Natural killer cell (primary cell): ENCODE results near the gene ADM5. TPM values are rescaled to one million over a fixed set of nuclear protein-coding genes. Genes with fewer than 3 reads are reported as not detected.
A peak's percentile ranks its signal among the peaks of the same experiment; 100 is the strongest.

Experiments
- ATAC-seq, 3 donors: fragments of 150-1000 bp in 2 of 3; fragments of 200-7000 bp in 1 of 3; cut with Tn5 transposase; 1 replicate in 1 of 3; 2 replicates in 2 of 3; pipeline ENCODE4 v1.10.0; 2021; ENCODE audit warnings: mild to moderate bottlenecking in 2 of 3, moderate library complexity in 2 of 3
- DNase-seq, 2 donors: peaks; one replicate each; pipeline versions ENCODE4 v3.0.0 to v3.0.0-alpha.2; 2013 to 2021; ENCODE audit warnings: mixed read lengths in 1 of 2
- H3K27ac ChIP-seq: one replicate; pipeline ENCODE4 v1.5.1; 2013; ENCODE audit warnings: mild to moderate bottlenecking, low read length
- H3K27me3 ChIP-seq: one replicate; pipeline ENCODE4 v1.6.1; 2013; ENCODE audit warnings: low read length; ENCODE audit not compliant: control insufficient read depth, insufficient read depth
- H3K36me3 ChIP-seq: one replicate; pipeline ENCODE4 v1.6.1; 2013; ENCODE audit warnings: low read length; ENCODE audit not compliant: control insufficient read depth, insufficient read depth
- H3K4me1 ChIP-seq: one replicate; pipeline ENCODE4 v1.6.1; 2013; ENCODE audit warnings: low read length; ENCODE audit not compliant: control insufficient read depth, insufficient read depth
- H3K4me3 ChIP-seq: one replicate; pipeline ENCODE4 v1.5.1; 2013; ENCODE audit warnings: low read length
- H3K9me3 ChIP-seq: one replicate; pipeline ENCODE4 v1.6.1; 2013; ENCODE audit warnings: low read length; ENCODE audit not compliant: control insufficient read depth, insufficient read depth
- H3K27ac Mint-ChIP-seq, 2 donors: one replicate each; pipeline ENCODE4 v1.8.0; 2022; ENCODE audit warnings: mild to moderate bottlenecking in 2 of 2, mixed read lengths in 2 of 2, moderate library complexity in 1 of 2
- H3K27me3 Mint-ChIP-seq, 2 donors: one replicate each; pipeline ENCODE4 v1.8.0; 2022; ENCODE audit warnings: low read depth in 2 of 2, mixed read lengths in 2 of 2
- H3K36me3 Mint-ChIP-seq: one replicate; pipeline ENCODE4 v1.8.0; 2022; ENCODE audit warnings: mixed read lengths
- H3K4me1 Mint-ChIP-seq, 2 donors: one replicate each; pipeline ENCODE4 v1.8.0; 2022; ENCODE audit warnings: mixed read lengths in 2 of 2
- H3K4me3 Mint-ChIP-seq: one replicate; pipeline ENCODE4 v1.8.0; 2022; ENCODE audit warnings: mild to moderate bottlenecking, moderate library complexity, mixed read lengths
- H3K9me3 Mint-ChIP-seq, 2 donors: one replicate each; pipeline ENCODE4 v1.8.0; 2022; ENCODE audit warnings: mixed read lengths in 2 of 2
- CTCF ChIP-seq: fragments of 200-600 bp; IDR thresholded peaks from one replicate; pipeline ENCODE4 v1.8.0; 2022; ENCODE audit warnings: antibody characterized with exemption
- WGBS: methylation state at CpG from one replicate; pipeline ENCODE4 v1.1.7; 2013; ENCODE audit warnings: missing lambda C conversion rate; ENCODE audit not compliant: insufficient coverage; 5-methylcytosine and 5-hydroxymethylcytosine counted together
- intact Hi-C: fragments of 100-400 bp; cut with micrococcal nuclease; formaldehyde crosslinking; loops from one replicate; pipeline ENCODE4 v1.14.2; 2022
- total RNA-seq, 4 donors: library from RNA; stranded (reverse); fragments of 120-200 nt in 1 of 4; gene quantifications; one replicate each; pipeline versions ENCODE4 v1.2.3 to v1.2.4, GENCODE V29; 2013 to 2022

ADM5 gene
- total RNA-seq, 3 donors from 2014 or later (not counting 1 experiment from before 2014, with no cell fraction given), result 2.3 to 2.9 (median 2.4) TPM

GRCh38 chr19:49680421-49681351, 8.7 kb upstream of the ADM5 start:
- intact Hi-C loops, result loop anchor here (1.0 to 2.0 kb wide), 5 partner anchors 16 to 454 kb away; partner anchors contain the start of genes BCL2L12 and IRF3
- H3K4me1 Mint-ChIP-seq, result peaks cover 25 to 46% of the 10 kb centered on the region in 2 donors
- peak; percentile 99 for TF ChIP-seq CTCF
- no peaks in the 10 kb centered on the region for H3K9me3 Mint-ChIP-seq
- no peaks in the 10 kb centered on the region for H3K36me3 Mint-ChIP-seq
- H3K36me3 ChIP-seq, result peaks cover 35% of the 10 kb centered on the region
- H3K4me3 ChIP-seq, result no peak overlapping the region
- DNase-seq, result peak; percentile 96 to 97
- peak overlapping the region; percentile 98 to 99 for H3K27ac Mint-ChIP-seq
- H3K4me1 ChIP-seq, result peaks cover 35% of the 10 kb centered on the region
- peak overlapping the region; percentile 47 for H3K27ac ChIP-seq
- H3K27me3 Mint-ChIP-seq, result no peaks in the 10 kb centered on the region
- peak; percentile 17 to 55 (median 19) for ATAC-seq
- H3K27me3 ChIP-seq, result no peaks in the 10 kb centered on the region
- WGBS, result 37% methylated on average over 40 of the region's 40 CpGs
- H3K9me3 ChIP-seq, result no peaks in the 10 kb centered on the region
- H3K4me3 Mint-ChIP-seq, result peak overlapping the region; percentile 37

GRCh38 chr19:49681830-49682229, 7.6 kb upstream of the ADM5 start:
- ATAC-seq (no peak), DNase-seq (peak in 1 of 2 donors; percentile 6)
- Mint-ChIP-seq H3K27ac (no peak overlapping the region), H3K9me3 (no peaks in the 10 kb centered on the region), H3K36me3 (no peaks in the 10 kb centered on the region), H3K4me1 (peaks cover 14 to 38% of the 10 kb centered on the region in 2 donors), H3K27me3 (no peaks in the 10 kb centered on the region), H3K4me3 (no peak overlapping the region)
- Histone ChIP-seq H3K27me3 (no peaks in the 10 kb centered on the region), H3K36me3 (peaks cover 41% of the 10 kb centered on the region), H3K4me3 (no peak overlapping the region), H3K4me1 (peaks cover 28% of the 10 kb centered on the region), H3K27ac (no peak overlapping the region), H3K9me3 (no peaks in the 10 kb centered on the region)
- TF ChIP-seq CTCF, result no peak
- WGBS, result 96% methylated on average over 19 of the region's 19 CpGs
- intact Hi-C loops, result loop anchor here (2.0 kb wide), 2 partner anchors 17 to 113 kb away; partner anchors contain the start of genes BCL2L12 and IRF3

- DNase-seq, result peak in 1 of 2 donors; percentile 23
- WGBS, result 92% methylated on average over 8 of the region's 8 CpGs
Measured at GRCh38 chr19:49682274-49682673, 7.1 kb upstream of the ADM5 start.

More at GRCh38 chr19:49682274-49682673, 7.1 kb upstream of the ADM5 start:
- Mint-ChIP-seq H3K9me3 (no peaks in the 10 kb centered on the region), H3K4me1 (peaks cover 10 to 38% of the 10 kb centered on the region in 2 donors), H3K27ac (no peak overlapping the region), H3K36me3 (no peaks in the 10 kb centered on the region), H3K4me3 (no peak overlapping the region), H3K27me3 (no peaks in the 10 kb centered on the region)
- no peak overlapping the region for H3K4me3 ChIP-seq
- H3K4me1 ChIP-seq, result peaks cover 28% of the 10 kb centered on the region
- no peaks in the 10 kb centered on the region for H3K9me3 ChIP-seq
- H3K36me3 ChIP-seq, result peaks cover 41% of the 10 kb centered on the region
- no peak for ATAC-seq
- H3K27me3 ChIP-seq, result no peaks in the 10 kb centered on the region
- intact Hi-C loops, result no loop called here
- H3K27ac ChIP-seq, result no peak overlapping the region
- TF ChIP-seq CTCF, result no peak
